Activated T-helper 1 cell treated with anti-CD3 and anti-CD28 coated beads, Interleukin-12 subunit alpha, Interleukin-12 subunit beta, Interleukin-2, Interleukin-4 antibody, amounts not matched to agents 30 ng/mL and 10 ng/mL and 1 ng/mL, durations not matched to agents 14 hours and 24 hours and 36 hours (primary cell): Measurements from ENCODE around the gene FHDC1. TPM values are rescaled to one million over a fixed set of nuclear protein-coding genes. Genes with fewer than 3 reads are reported as not detected.

Experiments used
- DNase-seq: peaks from one replicate; pipeline ENCODE4 v3.0.0; 2021; ENCODE audit warnings: low spot score
- H3K27ac Mint-ChIP-seq: one replicate; pipeline ENCODE4 v1.8.0; 2021; ENCODE audit warnings: mild to moderate bottlenecking, mixed read lengths
- H3K27me3 Mint-ChIP-seq: one replicate; pipeline ENCODE4 v1.8.0; 2022; ENCODE audit warnings: mild to moderate bottlenecking, moderate library complexity, mixed read lengths; ENCODE audit not compliant: insufficient read depth
- H3K36me3 Mint-ChIP-seq: one replicate; pipeline ENCODE4 v1.8.0; 2021; ENCODE audit warnings: low read depth, mixed read lengths
- H3K4me1 Mint-ChIP-seq: one replicate; pipeline ENCODE4 v1.8.0; 2021; ENCODE audit warnings: low read depth, mixed read lengths
- H3K4me3 Mint-ChIP-seq: one replicate; pipeline ENCODE4 v1.8.0; 2021; ENCODE audit warnings: mild to moderate bottlenecking, moderate library complexity, mixed read lengths
- H3K9me3 Mint-ChIP-seq: one replicate; pipeline ENCODE4 v1.8.0; 2021; ENCODE audit warnings: mixed read lengths
- intact Hi-C: fragments of 100-400 bp; cut with micrococcal nuclease; formaldehyde crosslinking; loops from one replicate; pipeline ENCODE4 v1.15.1; 2024
- total RNA-seq: library from RNA; stranded (reverse); gene quantifications from 2 replicates; pipeline ENCODE4 v1.2.3, GENCODE V29; 2022

FHDC1 gene
- total RNA-seq, 1 donor from 2014 or later, result 0.10 TPM

- Mint-ChIP-seq H3K27ac (no peak overlapping the region), H3K36me3 (peaks cover 2% of the 10 kb centered on the region), H3K9me3 (no peaks in the 10 kb centered on the region), H3K4me1 (peaks cover 24% of the 10 kb centered on the region), H3K4me3 (peak overlapping the region; percentile 80), H3K27me3 (peaks cover 69% of the 10 kb centered on the region)
- intact Hi-C loops, result loop anchor here (5.0 kb wide), 1 partner anchor 849 kb away; the partner anchor contains the start of gene SFRP2
- DNase-seq, result no peak
These were observed 2.3 kb downstream of the FHDC1 start for GRCh38 chr4:152938237-152938947.

- no peak overlapping the region for H3K27ac Mint-ChIP-seq
- H3K27me3 Mint-ChIP-seq, result peaks cover 58% of the 10 kb centered on the region
- no peak for DNase-seq
- peaks cover 22% of the 10 kb centered on the region for H3K4me1 Mint-ChIP-seq
- no peaks in the 10 kb centered on the region for H3K36me3 Mint-ChIP-seq
- intact Hi-C loops, result loop anchor here (5.0 kb wide), 1 partner anchor 848 kb away; the partner anchor contains the start of gene SFRP2
- H3K4me3 Mint-ChIP-seq, result no peak overlapping the region
- no peaks in the 10 kb centered on the region for H3K9me3 Mint-ChIP-seq
These were observed 3.5 kb downstream of the FHDC1 start for GRCh38 chr4:152939621-152940020.

- Mint-ChIP-seq H3K4me1 (peaks cover 13% of the 10 kb centered on the region), H3K4me3 (no peak overlapping the region), H3K27me3 (peaks cover 53% of the 10 kb centered on the region), H3K9me3 (no peaks in the 10 kb centered on the region), H3K36me3 (no peaks in the 10 kb centered on the region), H3K27ac (no peak overlapping the region)
- intact Hi-C loops, result no loop called here
- no peak for DNase-seq
These were observed 4.3 kb downstream of the FHDC1 start for GRCh38 chr4:152940461-152940860.

- Mint-ChIP-seq H3K9me3 (no peaks in the 10 kb centered on the region), H3K27ac (no peak overlapping the region), H3K27me3 (peaks cover 53% of the 10 kb centered on the region), H3K36me3 (no peaks in the 10 kb centered on the region), H3K4me1 (peaks cover 10% of the 10 kb centered on the region), H3K4me3 (no peak overlapping the region)
- no peak for DNase-seq
- intact Hi-C loops, result no loop called here
These were observed 5.3 kb downstream of the FHDC1 start for GRCh38 chr4:152941411-152941810.

GRCh38 chr4:152942346-152942745 is 6.2 kb downstream of the FHDC1 start:
- no peak for DNase-seq
- no peak overlapping the region for H3K27ac Mint-ChIP-seq
- peaks cover 10% of the 10 kb centered on the region for H3K4me1 Mint-ChIP-seq
- no peaks in the 10 kb centered on the region for H3K9me3 Mint-ChIP-seq
- H3K4me3 Mint-ChIP-seq, result no peak overlapping the region
- H3K27me3 Mint-ChIP-seq, result peaks cover 60% of the 10 kb centered on the region
- no peaks in the 10 kb centered on the region for H3K36me3 Mint-ChIP-seq
- intact Hi-C loops, result no loop called here

- Mint-ChIP-seq H3K27me3 (peaks cover 57% of the 10 kb centered on the region), H3K27ac (no peak overlapping the region), H3K4me3 (no peak overlapping the region), H3K36me3 (no peaks in the 10 kb centered on the region), H3K9me3 (no peaks in the 10 kb centered on the region), H3K4me1 (peaks cover 1% of the 10 kb centered on the region)
- intact Hi-C loops, result no loop called here
- DNase-seq, result no peak
These were observed 7.5 kb downstream of the FHDC1 start for GRCh38 chr4:152943672-152944071.

GRCh38 chr4:152944666-152945320 is 8.7 kb downstream of the FHDC1 start:
- H3K27ac Mint-ChIP-seq, result no peak overlapping the region
- no peak overlapping the region for H3K4me3 Mint-ChIP-seq
- H3K9me3 Mint-ChIP-seq, result no peaks in the 10 kb centered on the region
- H3K36me3 Mint-ChIP-seq, result no peaks in the 10 kb centered on the region
- peaks cover 46% of the 10 kb centered on the region for H3K27me3 Mint-ChIP-seq
- intact Hi-C loops, result no loop called here
- no peaks in the 10 kb centered on the region for H3K4me1 Mint-ChIP-seq
- DNase-seq, result no peak

GRCh38 chr4:152945639-152946038 is 9.5 kb downstream of the FHDC1 start:
- Mint-ChIP-seq H3K27ac (no peak overlapping the region), H3K4me3 (no peak overlapping the region), H3K36me3 (no peaks in the 10 kb centered on the region), H3K27me3 (peaks cover 39% of the 10 kb centered on the region), H3K9me3 (no peaks in the 10 kb centered on the region), H3K4me1 (no peaks in the 10 kb centered on the region)
- intact Hi-C loops, result no loop called here
- no peak for DNase-seq

- no peak overlapping the region for H3K27ac Mint-ChIP-seq
- peaks cover 36% of the 10 kb centered on the region for H3K27me3 Mint-ChIP-seq
- H3K4me1 Mint-ChIP-seq, result no peaks in the 10 kb centered on the region
- H3K4me3 Mint-ChIP-seq, result no peak overlapping the region
- no peaks in the 10 kb centered on the region for H3K9me3 Mint-ChIP-seq
- intact Hi-C loops, result no loop called here
- DNase-seq, result no peak
- H3K36me3 Mint-ChIP-seq, result no peaks in the 10 kb centered on the region
These were observed 10.3 kb downstream of the FHDC1 start for GRCh38 chr4:152946446-152946845.

GRCh38 chr4:152947311-152947710 is 11.2 kb downstream of the FHDC1 start:
- H3K36me3 Mint-ChIP-seq, result no peaks in the 10 kb centered on the region

GRCh38 chr4:152949930-152950329 is 13.8 kb downstream of the FHDC1 start:
- no peaks in the 10 kb centered on the region for H3K9me3 Mint-ChIP-seq
- peaks cover 23% of the 10 kb centered on the region for H3K27me3 Mint-ChIP-seq
- no peak overlapping the region for H3K27ac Mint-ChIP-seq
- H3K36me3 Mint-ChIP-seq, result no peaks in the 10 kb centered on the region
- intact Hi-C loops, result no loop called here
- no peak overlapping the region for H3K4me3 Mint-ChIP-seq
- DNase-seq, result no peak
- H3K4me1 Mint-ChIP-seq, result no peaks in the 10 kb centered on the region

More at GRCh38 chr4:152947311-152947710, 11.2 kb downstream of the FHDC1 start:
- Mint-ChIP-seq H3K27me3 (peaks cover 30% of the 10 kb centered on the region), H3K4me1 (no peaks in the 10 kb centered on the region), H3K9me3 (no peaks in the 10 kb centered on the region), H3K27ac (no peak overlapping the region), H3K4me3 (no peak overlapping the region)
- DNase-seq, result no peak
- intact Hi-C loops, result no loop called here

- intact Hi-C loops, result no loop called here
- DNase-seq, result no peak
- no peak overlapping the region for H3K27ac Mint-ChIP-seq
- H3K9me3 Mint-ChIP-seq, result no peaks in the 10 kb centered on the region
- H3K27me3 Mint-ChIP-seq, result peaks cover 22% of the 10 kb centered on the region
- no peaks in the 10 kb centered on the region for H3K36me3 Mint-ChIP-seq
- no peaks in the 10 kb centered on the region for H3K4me1 Mint-ChIP-seq
- no peak overlapping the region for H3K4me3 Mint-ChIP-seq
These were observed 14.5 kb downstream of the FHDC1 start for GRCh38 chr4:152950402-152951274.

GRCh38 chr4:152951348-152951747 is 15.2 kb downstream of the FHDC1 start:
- H3K36me3 Mint-ChIP-seq, result no peaks in the 10 kb centered on the region
- H3K9me3 Mint-ChIP-seq, result no peaks in the 10 kb centered on the region
- no peaks in the 10 kb centered on the region for H3K4me1 Mint-ChIP-seq
- no peak for DNase-seq
- intact Hi-C loops, result no loop called here
- H3K4me3 Mint-ChIP-seq, result no peak overlapping the region
- H3K27ac Mint-ChIP-seq, result no peak overlapping the region
- H3K27me3 Mint-ChIP-seq, result peaks cover 18% of the 10 kb centered on the region
